ENCODE results near the gene TMEM128. TPM values are rescaled to one million over a fixed set of nuclear protein-coding genes. Genes with fewer than 3 reads are reported as not detected.

The TMEM128 gene
- total RNA-seq, 1 experiment from 2014 or later: 21.5 TPM

DNA sequence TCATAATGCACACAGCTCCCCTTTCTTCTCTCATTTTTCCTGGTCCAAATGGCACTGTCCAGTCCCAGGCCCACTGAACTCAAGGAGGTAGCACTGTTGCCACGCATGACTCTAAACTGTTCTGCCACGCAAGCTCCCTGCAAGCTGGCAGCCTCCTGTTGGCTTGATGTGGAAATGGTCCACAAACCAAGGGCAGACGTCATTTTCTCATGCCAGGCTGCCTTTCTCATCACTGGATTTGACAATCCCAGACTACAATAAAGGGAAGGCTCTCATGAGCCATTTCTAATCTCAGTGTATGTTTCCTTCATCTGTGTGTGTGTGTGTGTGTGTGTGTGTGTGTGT is 43.6 kb downstream of the TMEM128 start:
- H2BK12ac ChIP-seq (ENCODE audit: insufficient read length, low read depth, low read length): no peak overlapping the region
- Mint-ChIP-seq H3K27me3 (ENCODE audit: low read depth) (peaks cover 19% of the 10 kb centered on the region), H3K36me3 (ENCODE audit: insufficient read depth in 1 of 3, low read depth in 3 of 3) (no peaks in the 10 kb centered on the region), H3K9me3 (peaks cover 5% of the 10 kb centered on the region in 2 experiments; a peak in 3 of 5 replicates), H3K27ac (no peak overlapping the region), H3K4me3 (no peak overlapping the region), H3K4me1 (peaks cover 12 to 14% of the 10 kb centered on the region in 2 experiments)
- H4K20me1 ChIP-seq (ENCODE audit: control insufficient read depth, insufficient read depth, insufficient read length): no peaks in the 10 kb centered on the region
- no peak overlapping the region for H2BK20ac ChIP-seq (ENCODE audit: low read depth, low read length, poor library complexity, severe bottlenecking)
- no peak overlapping the region for H3K18ac ChIP-seq (ENCODE audit: insufficient read length, low read depth, low read length)
- no peaks in the 10 kb centered on the region for H3K23me2 ChIP-seq (ENCODE audit: insufficient read length, low read depth, low read length, poor library complexity, severe bottlenecking)
- no peak overlapping the region for H3K9ac ChIP-seq (ENCODE audit: extremely low read depth, insufficient read length, low read length)
- H3K4ac ChIP-seq (ENCODE audit: low read depth, low read length): no peak overlapping the region
- no peak overlapping the region for H3K4me2 ChIP-seq (ENCODE audit: insufficient read depth, insufficient read length, low read length)
- WGBS (ENCODE audit: extremely low coverage, insufficient read length, low lambda C conversion rate): no CpG with 5 or more reads among the region's 3 CpGs
- no peaks in the 10 kb centered on the region for H3K4me1 ChIP-seq (ENCODE audit: insufficient read depth, low read length)
- H3K9me3 ChIP-seq (ENCODE audit: control insufficient read depth, low read depth, low read length): no peaks in the 10 kb centered on the region
- no peak overlapping the region for H2BK120ac ChIP-seq (ENCODE audit: low read depth, low read length, poor library complexity, severe bottlenecking)
- H2BK5ac ChIP-seq (ENCODE audit: insufficient read length, low read length): no peak overlapping the region
- H2BK15ac ChIP-seq (ENCODE audit: low read depth, low read length): no peak overlapping the region
- H3K27ac ChIP-seq (ENCODE audit: insufficient read length, low read depth, low read length): no peak overlapping the region
- no peaks in the 10 kb centered on the region; the same call in 1 of the 2 replicates for H3K79me2 ChIP-seq (ENCODE audit: insufficient read depth, low read length)
- no peak overlapping the region for H4K8ac ChIP-seq (replicated peaks; ENCODE audit: insufficient read length, low read depth, low read length)
- H3K27me3 ChIP-seq (ENCODE audit: insufficient read depth, low read length): no peaks in the 10 kb centered on the region
- no peak overlapping the region for H4K91ac ChIP-seq (ENCODE audit: insufficient read length, low read depth, low read length)
- no peak overlapping the region for H3K14ac ChIP-seq (ENCODE audit: insufficient read depth, low read length)
- no peak overlapping the region for H3K23ac ChIP-seq (ENCODE audit: insufficient read length, low read depth, low read length)
- DNase-seq: no peak
- no peak overlapping the region for H2AFZ ChIP-seq (ENCODE audit: low read length)
- no peaks in the 10 kb centered on the region for H3K79me1 ChIP-seq (ENCODE audit: insufficient read depth, low read depth, low read length, poor library complexity, severe bottlenecking)
- H3K56ac ChIP-seq (ENCODE audit: insufficient read length, low read depth, low read length): no peak overlapping the region
- no peak overlapping the region for H3T11ph ChIP-seq (ENCODE audit: low read length)
- H2AK5ac ChIP-seq (ENCODE audit: insufficient read length, low read length): no peak overlapping the region
- no peak overlapping the region for H4K5ac ChIP-seq (ENCODE audit: insufficient read length, low read depth, low read length)
- TF ChIP-seq, protein P1, sequence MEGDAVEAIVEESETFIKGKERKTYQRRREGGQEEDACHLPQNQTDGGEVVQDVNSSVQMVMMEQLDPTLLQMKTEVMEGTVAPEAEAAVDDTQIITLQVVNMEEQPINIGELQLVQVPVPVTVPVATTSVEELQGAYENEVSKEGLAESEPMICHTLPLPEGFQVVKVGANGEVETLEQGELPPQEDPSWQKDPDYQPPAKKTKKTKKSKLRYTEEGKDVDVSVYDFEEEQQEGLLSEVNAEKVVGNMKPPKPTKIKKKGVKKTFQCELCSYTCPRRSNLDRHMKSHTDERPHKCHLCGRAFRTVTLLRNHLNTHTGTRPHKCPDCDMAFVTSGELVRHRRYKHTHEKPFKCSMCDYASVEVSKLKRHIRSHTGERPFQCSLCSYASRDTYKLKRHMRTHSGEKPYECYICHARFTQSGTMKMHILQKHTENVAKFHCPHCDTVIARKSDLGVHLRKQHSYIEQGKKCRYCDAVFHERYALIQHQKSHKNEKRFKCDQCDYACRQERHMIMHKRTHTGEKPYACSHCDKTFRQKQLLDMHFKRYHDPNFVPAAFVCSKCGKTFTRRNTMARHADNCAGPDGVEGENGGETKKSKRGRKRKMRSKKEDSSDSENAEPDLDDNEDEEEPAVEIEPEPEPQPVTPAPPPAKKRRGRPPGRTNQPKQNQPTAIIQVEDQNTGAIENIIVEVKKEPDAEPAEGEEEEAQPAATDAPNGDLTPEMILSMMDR (conservative IDR thresholded peaks at IDR 0.05): no peak
